Endodermal cell (in vitro differentiated cells): ENCODE data around the gene PRKCQ. TPM values are rescaled to one million over a fixed set of nuclear protein-coding genes. Genes with fewer than 3 reads are reported as not detected.

Experiments
- DNase-seq: peaks from one replicate; pipeline ENCODE4 v3.0.0-alpha.2; 2017
- H3K27ac ChIP-seq: 2 replicates; pipeline ENCODE4 v1.5.1; 2013; ENCODE audit warnings: mild to moderate bottlenecking, low read depth, low read length, moderate library complexity
- H3K27me3 ChIP-seq: 2 replicates; pipeline ENCODE4 v1.6.1; 2013; ENCODE audit warnings: mild to moderate bottlenecking, low read length, moderate library complexity; ENCODE audit not compliant: insufficient read depth, control insufficient read depth, poor library complexity, severe bottlenecking
- H3K36me3 ChIP-seq: 2 replicates; pipeline ENCODE4 v1.7.0; 2013; ENCODE audit warnings: mild to moderate bottlenecking, low read length, moderate library complexity; ENCODE audit not compliant: control insufficient read depth, insufficient read depth
- H3K4me1 ChIP-seq: one replicate; pipeline ENCODE4 v1.7.0; 2013; ENCODE audit warnings: low read length; ENCODE audit not compliant: control insufficient read depth, insufficient read depth
- H3K4me3 ChIP-seq: 2 replicates; pipeline ENCODE4 v1.5.1; 2013; ENCODE audit warnings: mild to moderate bottlenecking, low read length, moderate library complexity
- H3K9ac ChIP-seq: 2 replicates; pipeline ENCODE4 v1.6.1; 2013; ENCODE audit warnings: mild to moderate bottlenecking, low read length, moderate library complexity; ENCODE audit not compliant: poor library complexity, severe bottlenecking; ENCODE audit errors: extremely low read depth
- H3K9me3 ChIP-seq: 2 replicates; pipeline ENCODE4 v1.6.1; 2013; ENCODE audit warnings: mild to moderate bottlenecking, low read length, moderate library complexity; ENCODE audit not compliant: control insufficient read depth
- H3K27ac Mint-ChIP-seq: 2 replicates; pipeline ENCODE4 v1.8.0; 2020; ENCODE audit warnings: mixed read lengths
- H3K27me3 Mint-ChIP-seq: 2 replicates; pipeline ENCODE4 v1.8.0; 2021; ENCODE audit warnings: mild to moderate bottlenecking, mixed read lengths; ENCODE audit not compliant: insufficient read depth
- H3K36me3 Mint-ChIP-seq: 2 replicates; pipeline ENCODE4 v1.8.0; 2020; ENCODE audit warnings: low read depth, mixed read lengths
- H3K4me1 Mint-ChIP-seq: 2 replicates; pipeline ENCODE4 v1.8.0; 2020; ENCODE audit warnings: mixed read lengths
- H3K4me3 Mint-ChIP-seq: 2 replicates; pipeline ENCODE4 v1.8.0; 2020; ENCODE audit warnings: mild to moderate bottlenecking, moderate library complexity, mixed read lengths
- H3K9me3 Mint-ChIP-seq: 2 replicates; pipeline ENCODE4 v1.8.0; 2020; ENCODE audit warnings: mild to moderate bottlenecking, mixed read lengths
- CTCF ChIP-seq: fragments of 200-600 bp; sonication (generic); conservative IDR thresholded peaks from 2 replicates; pipeline ENCODE4 v1.5.0; 2021; ENCODE audit warnings: antibody characterized with exemption, mild to moderate bottlenecking
- WGBS, 2 experiments: methylation state at CpG; one replicate each; pipeline versions ENCODE4 v1.1.5 to v1.1.7; 2013; ENCODE audit warnings: missing lambda C conversion rate in 2 of 2, mixed read lengths in 1 of 2; ENCODE audit not compliant: insufficient coverage in 1 of 2, insufficient read length in 1 of 2; 5-methylcytosine and 5-hydroxymethylcytosine counted together
- total RNA-seq, 2 donors: library from RNA; stranded (reverse); fragmentation: NEBNext Ultra II Directional in 1 of 2; extraction: Animal tissue kit (Norgen Biotek cat#: 25700) in 1 of 2; gene quantifications; 2 replicates in 1 of 2; 3 replicates in 1 of 2; pipeline ENCODE4 v1.2.1, GENCODE V29; 2021

The PRKCQ gene
- total RNA-seq, 2 donors from 2014 or later, result 24.3 to 29.1 TPM

- WGBS, 2 experiments, result 94 to 97% methylated on average over 2 to 4 of the region's 4 CpGs
- H3K4me3 Mint-ChIP-seq, result no peak overlapping the region
- Histone ChIP-seq H3K4me3 (no peak overlapping the region), H3K27ac (no peak overlapping the region), H3K36me3 (peaks cover 7% of the 10 kb centered on the region), H3K9me3 (no peaks in the 10 kb centered on the region), H3K9ac (no peak overlapping the region), H3K27me3 (no peaks in the 10 kb centered on the region), H3K4me1 (peaks cover 34% of the 10 kb centered on the region)
- H3K4me1 Mint-ChIP-seq, result peaks cover 74% of the 10 kb centered on the region
- no peak for DNase-seq
- no peaks in the 10 kb centered on the region for H3K36me3 Mint-ChIP-seq
- no peak for TF ChIP-seq CTCF
- peaks cover 3% of the 10 kb centered on the region for H3K27me3 Mint-ChIP-seq
- no peaks in the 10 kb centered on the region for H3K9me3 Mint-ChIP-seq
- H3K27ac Mint-ChIP-seq, result no peak overlapping the region
These were observed 18.5 kb downstream of the PRKCQ start for GRCh38 chr10:6561552-6561951.

GRCh38 chr10:6558759-6559461, 21.2 kb downstream of the PRKCQ start:
- Mint-ChIP-seq H3K27ac (no peak overlapping the region), H3K9me3 (no peaks in the 10 kb centered on the region), H3K4me3 (no peak overlapping the region), H3K36me3 (peaks cover 2% of the 10 kb centered on the region), H3K27me3 (no peaks in the 10 kb centered on the region), H3K4me1 (peaks cover 49% of the 10 kb centered on the region)
- WGBS, 2 experiments, result 93 to 96% methylated on average over 10 to 12 of the region's 12 CpGs
- Histone ChIP-seq H3K9ac (no peak overlapping the region), H3K36me3 (peaks cover 7% of the 10 kb centered on the region), H3K9me3 (no peaks in the 10 kb centered on the region), H3K27ac (no peak overlapping the region), H3K27me3 (no peaks in the 10 kb centered on the region), H3K4me1 (peaks cover 13% of the 10 kb centered on the region), H3K4me3 (no peak overlapping the region)
- TF ChIP-seq CTCF, result no peak
- DNase-seq, result no peak

GRCh38 chr10:6558272-6558671, 21.8 kb downstream of the PRKCQ start:
- WGBS, 2 experiments, result 80% methylated on average over 1 to 2 of the region's 2 CpGs
- H3K27me3 ChIP-seq, result no peaks in the 10 kb centered on the region
- peaks cover 10% of the 10 kb centered on the region for H3K4me1 ChIP-seq
- no peak for TF ChIP-seq CTCF
- Mint-ChIP-seq H3K36me3 (peaks cover 2% of the 10 kb centered on the region), H3K4me1 (peaks cover 43% of the 10 kb centered on the region), H3K9me3 (no peaks in the 10 kb centered on the region), H3K27me3 (no peaks in the 10 kb centered on the region), H3K4me3 (no peak overlapping the region), H3K27ac (no peak overlapping the region)
- H3K4me3 ChIP-seq, result peak overlapping the region; percentile 15
- DNase-seq, result no peak
- no peak overlapping the region for H3K27ac ChIP-seq
- peaks cover 7% of the 10 kb centered on the region for H3K36me3 ChIP-seq
- no peaks in the 10 kb centered on the region for H3K9me3 ChIP-seq
- H3K9ac ChIP-seq, result no peak overlapping the region
